IMR-90 (cell line): ENCODE data around the gene SUN5. TPM values are rescaled to one million over a fixed set of nuclear protein-coding genes. Genes with fewer than 3 reads are reported as not detected.

Source experiments
- ATAC-seq: fragments of 200-7000 bp; cut with Tn5 transposase; 2 replicates; pipeline ENCODE4 v1.9.1; 2020; ENCODE audit warnings: low read depth, mild to moderate bottlenecking, moderate library complexity
- BruUV-seq: library from RNA; stranded (reverse); fragments of 400-500 nt; replicated peaks from 2 replicates; lab custom pipeline; 2021; lab: Mats Ljungman, UMichigan
- CTCF ChIA-PET: fragments of 300-600 bp; formaldehyde crosslinking; extraction: SDS; loops from one replicate; lab custom pipeline; 2021; ENCODE audit warnings: antibody characterized with exemption; lab: Yijun Ruan, JAX
- POLR2A ChIA-PET: fragments of 300-600 bp; sonication (Branson Sonifier 250); formaldehyde crosslinking; loops from one replicate; lab custom pipeline; 2022; ENCODE audit warnings: antibody characterized with exemption; ENCODE audit not compliant: unreplicated experiment; lab: Charles Lee
- DNase-seq: peaks from one replicate; pipeline ENCODE4 v3.0.0; 2013
- H2AFZ ChIP-seq: replicated peaks from 2 replicates; pipeline ENCODE3; 2013; ENCODE audit warnings: low read length, mild to moderate bottlenecking; ENCODE audit not compliant: poor library complexity
- H2AK5ac ChIP-seq: 2 replicates; pipeline ENCODE4 v1.6.1; 2013; ENCODE audit warnings: low read depth, low read length, inconsistent platforms
- H2AK9ac ChIP-seq: replicated peaks from 2 replicates; pipeline ENCODE3; 2013; ENCODE audit warnings: mild to moderate bottlenecking, low read depth, low read length, moderate library complexity; ENCODE audit not compliant: poor library complexity
- H2BK120ac ChIP-seq: 2 replicates; pipeline ENCODE4 v1.6.1; 2013; ENCODE audit warnings: low read depth, low read length, inconsistent platforms
- H2BK15ac ChIP-seq: 3 replicates; pipeline ENCODE4 v1.6.1; 2013; ENCODE audit warnings: low read depth, low read length, inconsistent platforms
- H2BK20ac ChIP-seq: 2 replicates; pipeline ENCODE4 v1.6.1; 2013; ENCODE audit warnings: low read depth, mild to moderate bottlenecking, inconsistent platforms, low read length, moderate library complexity
- H2BK5ac ChIP-seq: 2 replicates; pipeline ENCODE4 v1.6.1; 2013; ENCODE audit warnings: mild to moderate bottlenecking, low read depth, low read length, inconsistent platforms; ENCODE audit not compliant: poor library complexity, severe bottlenecking
- H3K14ac ChIP-seq: replicated peaks from 2 replicates; pipeline ENCODE4 v1.6.1; 2013; ENCODE audit warnings: low read depth, low read length, inconsistent platforms
- H3K18ac ChIP-seq: 2 replicates; pipeline ENCODE4 v1.6.1; 2013; ENCODE audit warnings: low read depth, low read length, control low read depth
- H3K23ac ChIP-seq: 2 replicates; pipeline ENCODE4 v1.6.1; 2013; ENCODE audit warnings: low read depth, low read length, inconsistent platforms
- H3K27ac ChIP-seq: 2 replicates; pipeline ENCODE4 v1.5.1; 2013; ENCODE audit warnings: mild to moderate bottlenecking, control low read depth, low read length; ENCODE audit not compliant: insufficient read depth
- H3K27me3 ChIP-seq: 2 replicates; pipeline ENCODE4 v1.6.1; 2013; ENCODE audit warnings: low read length; ENCODE audit not compliant: control insufficient read depth, insufficient read depth
- H3K36me3 ChIP-seq: 2 replicates; pipeline ENCODE4 v1.6.1; 2013; ENCODE audit warnings: low read length, mixed read lengths; ENCODE audit not compliant: control insufficient read depth, insufficient read depth
- H3K4ac ChIP-seq: 2 replicates; pipeline ENCODE4 v1.6.1; 2013; ENCODE audit warnings: low read depth, low read length, inconsistent platforms
- H3K4me1 ChIP-seq: 2 replicates; pipeline ENCODE4 v1.6.1; 2013; ENCODE audit warnings: low read length, mixed read lengths; ENCODE audit not compliant: control insufficient read depth, insufficient read depth
- H3K4me2 ChIP-seq: 2 replicates; pipeline ENCODE4 v1.6.1; 2013; ENCODE audit warnings: low read depth, mild to moderate bottlenecking, control low read depth, low read length, moderate library complexity
- H3K4me3 ChIP-seq: 2 replicates; pipeline ENCODE4 v1.5.1; 2013; ENCODE audit warnings: low read depth, mild to moderate bottlenecking, control low read depth, low read length, moderate library complexity; ENCODE audit not compliant: insufficient read depth
- H3K56ac ChIP-seq: 2 replicates; pipeline ENCODE4 v1.6.1; 2013; ENCODE audit warnings: low read length, inconsistent platforms; ENCODE audit not compliant: insufficient read depth; ENCODE audit errors: extremely low read depth
- H3K79me1 ChIP-seq, 2 experiments: 2 replicates each; pipeline ENCODE4 v1.6.1; 2013; ENCODE audit warnings: low read length in 2 of 2, inconsistent platforms in 1 of 2, low read depth in 1 of 2
- H3K9ac ChIP-seq: 2 replicates; pipeline ENCODE4 v1.6.1; 2013; ENCODE audit warnings: low read depth, low read length, control low read depth
- H3K9me1 ChIP-seq: 2 replicates; pipeline ENCODE4 v1.6.1; 2013; ENCODE audit warnings: low read length, inconsistent platforms; ENCODE audit not compliant: insufficient read depth
- H3K9me3 ChIP-seq: 2 replicates; pipeline ENCODE4 v1.6.1; 2013; ENCODE audit warnings: low read length; ENCODE audit not compliant: control insufficient read depth, insufficient read depth
- H4K20me1 ChIP-seq: 2 replicates; pipeline ENCODE4 v1.6.1; 2013; ENCODE audit warnings: low read length, inconsistent platforms; ENCODE audit not compliant: insufficient read depth
- H4K5ac ChIP-seq: 2 replicates; pipeline ENCODE4 v1.6.1; 2013; ENCODE audit warnings: mild to moderate bottlenecking, low read depth, low read length, control low read depth
- H4K8ac ChIP-seq, 2 experiments: 2 replicates each; pipeline ENCODE4 v1.6.1; 2013; ENCODE audit warnings: low read depth in 2 of 2, low read length in 2 of 2, control low read depth in 1 of 2, inconsistent platforms in 1 of 2
- H4K91ac ChIP-seq: 2 replicates; pipeline ENCODE4 v1.6.1; 2013; ENCODE audit warnings: low read depth, low read length, inconsistent platforms; ENCODE audit not compliant: insufficient read depth
- BHLHE40 ChIP-seq: fragments of 150-350 bp; IDR thresholded peaks from 2 replicates; pipeline ENCODE4 v1.6.1; 2016; ENCODE audit warnings: mild to moderate bottlenecking, low read depth, low read length
- CEBPB ChIP-seq: IDR thresholded peaks from 2 replicates; pipeline ENCODE4 v1.6.1; 2012; ENCODE audit warnings: low read depth, low read length, improper control_type of control experiment
- CHD1 ChIP-seq: IDR thresholded peaks from 2 replicates; pipeline ENCODE4 v1.6.1; 2012; ENCODE audit warnings: low read depth, low read length, improper control_type of control experiment
- CTCF ChIP-seq: conservative IDR thresholded peaks from 2 replicates; pipeline ENCODE4 v1.5.1; 2012; ENCODE audit warnings: mild to moderate bottlenecking, low read depth, low read length, improper control_type of control experiment
- ELK1 ChIP-seq: fragments of 150-350 bp; IDR thresholded peaks from 2 replicates; pipeline ENCODE4 v1.6.1; 2016; ENCODE audit warnings: low read depth, mild to moderate bottlenecking, low read length, moderate library complexity, borderline replicate concordance
- FOS ChIP-seq: fragments of 150-350 bp; IDR thresholded peaks from 2 replicates; pipeline ENCODE4 v1.6.1; 2016; ENCODE audit warnings: low read depth, low read length
- MAFK ChIP-seq: IDR thresholded peaks from 2 replicates; pipeline ENCODE4 v1.6.1; 2012; ENCODE audit warnings: low read depth, low read length, improper control_type of control experiment
- MAZ ChIP-seq: IDR thresholded peaks from 2 replicates; pipeline ENCODE4 v1.6.1; 2012; ENCODE audit warnings: low read depth, mild to moderate bottlenecking, low read length, improper control_type of control experiment, moderate library complexity, borderline replicate concordance
- MXI1 ChIP-seq: IDR thresholded peaks from 2 replicates; pipeline ENCODE4 v1.6.1; 2012; ENCODE audit warnings: low read depth, mild to moderate bottlenecking, low read length, moderate library complexity, borderline replicate concordance
- NFE2L2 ChIP-seq: fragments of 150-350 bp; IDR thresholded peaks from 2 replicates; pipeline ENCODE4 v1.6.1; 2016; ENCODE audit warnings: low read depth, mild to moderate bottlenecking, low read length
- POLR2A ChIP-seq: IDR thresholded peaks from 2 replicates; pipeline ENCODE4 v1.6.1; 2012; ENCODE audit warnings: mild to moderate bottlenecking, low read depth, low read length
- RAD21 ChIP-seq: IDR thresholded peaks from 2 replicates; pipeline ENCODE4 v1.6.1; 2012; ENCODE audit warnings: low read length, improper control_type of control experiment
- RCOR1 ChIP-seq: IDR thresholded peaks from 2 replicates; pipeline ENCODE4 v1.6.1; 2012; ENCODE audit warnings: mild to moderate bottlenecking, low read length, improper control_type of control experiment; ENCODE audit not compliant: insufficient replicate concordance
- RFX5 ChIP-seq: IDR thresholded peaks from 2 replicates; pipeline ENCODE4 v1.8.0; 2012; ENCODE audit warnings: low read depth, mild to moderate bottlenecking, low read length, moderate library complexity
- SMC3 ChIP-seq: fragments of 150-350 bp; IDR thresholded peaks from 2 replicates; pipeline ENCODE4 v1.6.1; 2016; ENCODE audit warnings: low read depth, mild to moderate bottlenecking, antibody characterized with exemption, low read length, moderate library complexity
- USF2 ChIP-seq: fragments of 150-350 bp; IDR thresholded peaks from 2 replicates; pipeline ENCODE4 v1.6.1; 2017; ENCODE audit warnings: mild to moderate bottlenecking, antibody characterized with exemption, low read length, low read depth
- WGBS, 2 experiments: methylation state at CpG; one replicate each; pipeline versions ENCODE4 v1.1.5 to v1.1.7; 2013; ENCODE audit warnings: missing lambda C conversion rate in 2 of 2; ENCODE audit not compliant: insufficient read length in 1 of 2; ENCODE audit errors: extremely low coverage in 2 of 2; 5-methylcytosine and 5-hydroxymethylcytosine counted together
- dilution Hi-C: fragments of 300-500 bp; cut with HindIII; formaldehyde crosslinking; loops from one replicate; pipeline ENCODE4 v1.14.3; 2018; ENCODE audit warnings: low sequenced_read_pairs; ENCODE audit not compliant: unreplicated experiment
- in situ Hi-C: fragments of 300-500 bp; cut with MboI; formaldehyde crosslinking; loops from 3 replicates; pipeline ENCODE4 v1.14.3; 2019; ENCODE audit warnings: low sequenced_read_pairs, inconsistent platforms, mixed read lengths
- intact Hi-C: fragments of 100-400 bp; cut with micrococcal nuclease; formaldehyde crosslinking; loops from 2 replicates; pipeline ENCODE4 v1.10.0; 2022
- polyA plus RNA-seq, 3 experiments: library from polyadenylated mRNA; depleted of rRNA; stranded (reverse); fragments of >200 nt; gene quantifications; 2 replicates each; pipeline ENCODE4 v1.2.3, GENCODE V29; 2012; ENCODE audit warnings: low replicate concordance in 1 of 3
- total RNA-seq: library from RNA; depleted of rRNA; stranded (reverse); fragments of >200 nt; gene quantifications from 2 replicates; pipeline ENCODE4 v1.2.3, GENCODE V29; 2012

Gene SUN5
- total and polyA plus RNA-seq, 2 of the 4 experiments (the other 2 are of a cell fraction) = not detected

- no peak overlapping the region for H2BK15ac ChIP-seq
- no peak overlapping the region for H3K4me3 ChIP-seq
- no peak overlapping the region for H2BK20ac ChIP-seq
- H3K27me3 ChIP-seq = peaks cover 2% of the 10 kb centered on the region; the same call in 1 of the 2 replicates
- H2AFZ ChIP-seq = no peak overlapping the region
- H3K4me1 ChIP-seq = no peaks in the 10 kb centered on the region
- dilution Hi-C loops (no loop called here), in situ Hi-C loops (no loop called here), intact Hi-C loops (no loop called here)
- H3K27ac ChIP-seq = no peak overlapping the region
- no peak overlapping the region for H3K14ac ChIP-seq
- no peaks in the 10 kb centered on the region for H3K79me1 ChIP-seq
- no peak for TF ChIP-seq CEBPB
- TF ChIP-seq BHLHE40 = no peak
- no peak for TF ChIP-seq RFX5
- TF ChIP-seq USF2 = no peak
- no peak for TF ChIP-seq MAZ
- TF ChIP-seq FOS = no peak
- no peak for TF ChIP-seq POLR2A
- TF ChIP-seq NFE2L2 = no peak
- TF ChIP-seq CHD1 = no peak
- no peak for TF ChIP-seq MAFK
- TF ChIP-seq SMC3 = no peak
- no peak for TF ChIP-seq MXI1
- TF ChIP-seq RCOR1 = no peak
- no peak for TF ChIP-seq ELK1
- TF ChIP-seq CTCF = no peak
- no peak for TF ChIP-seq RAD21
- BruUV-seq = no TSS peak
- WGBS, 2 experiments = no CpG with 5 or more reads among the region's 4 CpGs
- no peaks in the 10 kb centered on the region for H3K9me3 ChIP-seq
- ChIA-PET CTCF (no interaction called here), POLR2A (no interaction called here)
- no peak overlapping the region for H4K8ac ChIP-seq
- no peak overlapping the region for H4K91ac ChIP-seq
- no peak overlapping the region for H3K4me2 ChIP-seq
- H4K5ac ChIP-seq = no peak overlapping the region
- no peaks in the 10 kb centered on the region for H3K36me3 ChIP-seq
- no peak overlapping the region for H2BK5ac ChIP-seq
- no peaks in the 10 kb centered on the region for H4K20me1 ChIP-seq
- no peak overlapping the region for H2AK5ac ChIP-seq
- DNase-seq (no peak), ATAC-seq (no peak)
- H3K9me1 ChIP-seq = no peaks in the 10 kb centered on the region
- no peak overlapping the region for H3K18ac ChIP-seq
- H2AK9ac ChIP-seq = no peak overlapping the region
- no peak overlapping the region for H3K23ac ChIP-seq
- H3K4ac ChIP-seq = no peak overlapping the region
- no peak overlapping the region for H3K9ac ChIP-seq
- no peak overlapping the region for H2BK120ac ChIP-seq
- H3K56ac ChIP-seq = no peak overlapping the region
These were observed 47.1 kb upstream of the SUN5 start for GRCh38 chr20:33051333-33051732.
